GM18511 (cell line): ENCODE measurements around the gene MRPS5.

Experiments
- ATAC-seq: cut with Tn5 transposase; IDR thresholded peaks from one replicate; pipeline ENCODE4 v1.9.1; 2021; ENCODE audit warnings: mild to moderate bottlenecking, moderate library complexity; ENCODE audit not compliant: unreplicated experiment

The MRPS5 gene

DNA sequence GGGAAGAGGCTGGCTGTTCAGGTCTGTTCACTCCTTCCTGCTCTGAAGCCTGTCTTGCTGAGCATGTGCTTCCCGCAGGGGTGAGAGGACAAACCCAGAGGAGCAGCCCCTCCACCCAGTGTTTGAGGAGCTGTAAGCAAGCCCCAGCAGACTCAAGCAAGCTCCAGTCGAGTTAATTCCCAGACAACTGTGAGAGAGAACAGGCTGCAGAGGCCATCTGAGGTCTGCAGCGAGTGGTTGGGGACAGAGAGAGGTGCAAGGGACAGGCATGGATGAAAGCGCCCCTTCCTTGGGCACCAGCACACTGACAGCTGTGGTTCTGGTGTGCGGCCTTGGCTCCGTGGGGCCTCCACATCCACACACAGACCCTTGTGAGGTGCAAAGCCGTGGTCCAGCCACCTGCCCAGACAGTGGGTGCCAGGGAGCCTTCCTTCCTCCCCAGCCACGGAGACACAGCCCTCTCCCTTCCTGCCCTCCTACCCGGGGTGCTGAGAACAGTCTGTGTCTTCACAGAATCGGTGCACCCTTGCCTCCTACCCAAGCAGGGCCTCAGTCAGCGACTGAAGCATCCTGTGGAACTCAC, 59.9 kb downstream of the MRPS5 start:
- ATAC-seq: no peak

DNA sequence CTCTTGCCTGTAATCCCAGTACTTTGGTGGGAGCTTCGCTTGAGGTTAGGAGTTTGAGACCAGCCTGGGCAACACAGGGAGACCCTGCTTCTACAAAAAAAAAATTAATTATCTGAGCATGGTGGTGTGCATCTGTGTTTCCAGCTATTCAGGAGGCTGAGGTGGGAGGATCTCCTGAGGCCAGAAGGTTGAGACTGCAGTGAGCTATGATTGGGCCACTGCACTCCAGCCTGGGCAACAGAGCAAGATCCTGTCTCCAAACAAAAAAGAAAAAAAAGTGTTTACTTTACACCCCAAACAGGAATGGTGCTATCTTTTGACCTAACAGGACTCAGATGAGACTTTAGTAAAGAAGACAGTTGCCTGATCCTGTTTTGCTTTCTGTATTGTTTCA, 60.5 kb downstream of the MRPS5 start:
- ATAC-seq: no peak

DNA sequence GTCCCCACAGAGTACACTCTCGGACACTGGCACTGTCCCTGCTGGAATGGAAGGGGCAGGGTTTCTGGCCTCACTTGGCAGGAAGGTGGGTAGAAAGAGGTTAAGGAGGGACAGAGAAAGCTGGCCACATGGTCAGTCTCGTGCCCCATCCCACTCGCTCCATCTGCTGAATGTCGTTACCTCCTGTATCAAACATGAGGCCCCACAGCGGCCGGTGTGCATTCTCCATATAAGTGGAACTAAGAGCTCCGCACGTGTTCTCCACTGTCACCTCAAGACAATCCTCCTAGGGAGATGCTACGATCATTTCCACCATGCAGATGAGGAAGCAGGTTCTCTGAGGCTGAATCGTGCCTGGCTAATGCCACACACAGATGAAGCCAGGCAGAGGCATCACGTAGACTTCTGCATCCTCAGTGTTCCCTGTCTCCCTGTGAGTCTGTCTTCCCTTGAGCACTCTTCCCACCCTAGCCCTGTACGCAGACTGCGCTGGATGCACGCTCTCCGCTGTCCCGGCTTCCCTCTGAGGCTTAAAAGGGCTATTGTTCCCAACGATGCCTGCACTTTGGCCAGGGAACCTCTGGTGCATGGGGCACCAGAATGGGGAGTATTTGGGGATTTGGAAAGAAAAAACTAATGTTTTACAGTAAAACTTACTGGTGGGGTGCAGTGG, 61.0 kb downstream of the MRPS5 start:
- no peak for ATAC-seq

DNA sequence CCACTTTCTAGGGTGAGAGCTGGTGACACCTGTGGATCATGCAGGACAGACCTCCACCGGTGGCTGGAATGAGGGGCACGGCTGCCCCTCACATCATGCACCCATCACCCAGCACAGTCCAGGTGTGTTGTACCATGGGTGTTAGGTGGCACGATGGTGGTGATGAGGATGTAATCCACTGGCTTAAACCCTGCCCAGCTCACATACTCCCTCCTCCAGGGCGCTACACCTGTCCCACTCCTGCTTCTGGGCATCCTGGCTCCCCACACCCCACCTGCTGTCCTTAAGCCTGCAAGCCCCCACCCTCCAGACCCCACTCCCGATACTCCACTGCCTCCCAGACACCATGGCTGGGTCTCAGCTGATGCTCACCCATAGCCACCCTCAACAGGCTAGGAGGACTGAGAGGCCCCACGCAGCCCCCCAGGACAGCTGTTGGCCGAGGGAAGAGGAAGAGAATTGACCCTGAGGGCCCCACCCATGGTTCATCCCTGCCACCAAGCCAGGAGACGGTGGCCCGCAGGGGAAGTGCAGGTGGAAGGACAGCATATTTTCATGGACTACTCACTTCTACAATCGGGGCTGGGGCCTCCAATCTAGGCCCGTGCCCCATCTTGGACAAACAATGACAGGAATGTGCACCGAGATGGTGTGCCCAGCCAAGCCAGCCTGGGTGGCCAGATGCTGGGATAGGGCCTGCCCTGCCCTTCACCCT, 61.8 kb downstream of the MRPS5 start:
- ATAC-seq: no peak

DNA sequence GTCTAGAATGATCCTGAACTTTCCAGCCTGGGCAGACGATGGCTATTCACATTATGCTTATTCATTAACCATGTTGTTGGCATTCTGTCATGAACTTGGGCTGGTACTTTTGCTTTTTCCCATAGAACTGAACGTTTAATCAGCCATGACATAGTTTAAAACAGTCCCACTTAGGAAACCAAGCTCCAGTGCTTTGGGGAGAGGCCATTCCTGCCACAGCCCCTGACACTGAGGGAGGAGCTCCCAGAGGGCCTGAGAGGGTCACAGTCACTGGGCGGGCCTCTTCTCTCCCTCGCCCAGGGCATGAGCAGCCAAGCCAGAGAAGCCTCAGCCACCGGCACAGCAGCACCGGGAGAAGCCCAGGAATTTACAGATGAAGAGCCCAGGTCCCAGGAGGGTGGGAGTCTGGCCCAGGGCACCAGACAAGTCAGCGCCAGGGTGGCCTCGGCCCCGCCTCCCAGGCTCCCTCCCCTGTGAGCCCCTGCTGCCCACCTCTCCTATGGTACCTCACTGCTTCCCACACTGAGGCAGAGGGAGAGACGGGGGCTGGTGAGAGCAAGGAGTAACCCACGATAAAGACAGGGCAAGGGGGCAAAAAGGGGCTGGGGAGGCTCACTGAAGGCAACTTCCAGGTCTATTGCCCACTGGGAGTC, 62.5 kb downstream of the MRPS5 start:
- no peak for ATAC-seq

DNA sequence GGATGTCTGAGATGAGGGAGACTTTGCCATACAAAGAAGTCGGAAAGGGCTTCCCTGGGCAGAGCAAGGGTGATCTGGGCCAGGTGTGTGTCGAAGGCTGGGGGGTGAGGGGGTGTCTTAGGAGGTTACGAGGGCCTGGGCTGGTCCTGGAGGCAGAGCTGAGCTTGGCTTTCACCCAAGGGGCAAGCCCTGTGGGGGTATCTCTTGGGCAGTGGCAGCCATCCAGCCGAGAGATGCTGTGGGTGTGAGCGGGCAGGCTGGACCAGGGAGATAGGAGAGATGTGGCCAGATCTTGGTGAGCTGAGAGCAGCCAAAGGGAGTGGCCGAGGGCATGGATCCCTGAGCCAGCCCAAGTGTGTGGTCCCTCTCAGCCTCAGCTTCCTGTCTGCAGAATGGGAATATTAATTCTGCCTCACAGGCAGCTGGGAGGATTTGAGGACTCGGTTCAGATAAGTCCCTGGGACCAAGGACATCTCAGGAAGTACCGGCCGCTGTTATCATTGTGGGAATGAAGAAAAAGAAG, 63.1 kb downstream of the MRPS5 start:
- no peak for ATAC-seq

DNA sequence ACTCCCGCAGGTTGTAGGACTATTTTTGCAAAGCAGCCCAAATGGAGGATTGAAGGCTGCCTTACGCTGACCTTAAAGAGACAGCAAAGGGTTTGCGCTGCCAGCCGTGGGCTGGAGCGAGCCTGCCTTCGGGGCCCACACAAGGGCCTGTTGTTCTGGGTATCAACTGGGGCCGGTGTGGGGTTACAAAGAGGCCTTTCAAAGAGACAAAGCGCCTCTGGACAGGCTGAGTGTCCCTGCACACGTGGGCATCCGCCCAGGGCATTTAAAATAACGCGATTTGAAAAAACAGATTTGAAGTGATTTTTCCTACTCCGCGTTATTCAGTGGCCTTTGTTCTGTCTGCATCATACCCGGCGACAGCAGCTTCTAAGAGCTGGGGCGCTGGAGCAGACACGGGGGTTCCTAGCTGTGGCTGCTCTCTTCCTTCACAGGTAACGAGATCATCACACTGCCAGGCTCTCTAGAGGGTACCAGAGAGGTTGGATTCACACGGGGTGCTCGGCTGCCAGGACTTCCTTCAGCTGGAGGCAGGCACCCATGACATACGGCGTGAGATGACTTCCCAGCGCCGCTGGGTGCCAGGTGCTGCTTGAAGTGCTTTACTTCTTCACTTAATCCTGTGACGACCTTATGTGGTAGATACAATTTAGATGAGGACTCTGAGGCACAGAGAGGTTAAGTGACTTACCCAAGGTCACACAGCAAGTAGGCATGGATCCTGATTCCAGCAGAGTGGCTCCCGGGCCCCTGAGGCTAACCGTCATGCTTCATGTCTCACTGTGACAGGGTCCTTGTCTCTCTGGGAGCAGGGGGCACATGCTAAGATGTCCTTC, 63.9 kb downstream of the MRPS5 start:
- ATAC-seq: no peak

DNA sequence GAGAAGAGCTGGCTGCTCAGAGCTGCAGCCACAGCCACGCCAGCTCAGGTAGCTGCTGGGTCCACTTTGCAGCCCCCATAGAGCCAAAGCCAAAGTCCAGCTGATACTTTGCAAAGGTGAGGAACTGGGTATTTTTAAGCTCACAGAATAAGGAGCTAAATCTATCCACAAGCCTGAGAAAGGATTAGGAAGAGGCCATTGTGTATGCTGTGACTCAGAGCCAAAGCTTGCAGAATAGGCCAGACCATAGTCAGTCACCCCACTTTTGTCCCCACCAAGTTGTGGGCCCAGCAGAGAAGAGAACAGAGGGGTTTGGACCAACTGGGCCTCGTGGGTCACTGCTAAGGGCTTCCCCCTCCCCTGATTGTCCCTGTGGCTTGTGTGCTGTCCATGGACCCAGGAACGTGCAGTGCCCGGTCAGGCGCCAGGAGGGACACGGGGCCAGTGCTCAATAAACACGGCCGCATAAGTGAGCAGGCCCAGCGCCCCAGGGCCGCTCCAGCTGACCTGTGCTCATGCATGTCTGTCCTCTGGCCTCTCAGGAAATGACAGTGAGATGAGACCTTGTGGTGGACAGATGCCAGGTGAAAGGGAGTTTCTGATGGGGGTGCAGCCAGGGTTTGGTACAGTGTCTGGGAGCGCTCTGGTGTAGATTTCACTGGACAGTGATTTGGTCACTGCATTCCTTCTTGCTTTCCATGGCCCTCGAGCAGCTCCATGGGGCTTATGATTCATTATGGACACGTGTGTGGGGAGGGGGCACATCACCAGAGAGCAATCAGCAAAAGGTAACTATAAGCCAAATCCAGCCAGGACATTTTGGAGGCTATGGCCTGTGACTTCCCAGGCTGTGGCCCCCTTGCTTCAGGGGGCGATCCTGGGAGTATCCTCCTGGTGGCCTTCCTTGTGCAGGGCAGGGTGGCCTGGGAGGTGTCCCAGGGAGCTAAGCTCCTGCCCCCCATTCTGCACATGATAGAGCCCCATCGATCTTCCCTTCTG, 64.8 kb downstream of the MRPS5 start:
- ATAC-seq: no peak

DNA sequence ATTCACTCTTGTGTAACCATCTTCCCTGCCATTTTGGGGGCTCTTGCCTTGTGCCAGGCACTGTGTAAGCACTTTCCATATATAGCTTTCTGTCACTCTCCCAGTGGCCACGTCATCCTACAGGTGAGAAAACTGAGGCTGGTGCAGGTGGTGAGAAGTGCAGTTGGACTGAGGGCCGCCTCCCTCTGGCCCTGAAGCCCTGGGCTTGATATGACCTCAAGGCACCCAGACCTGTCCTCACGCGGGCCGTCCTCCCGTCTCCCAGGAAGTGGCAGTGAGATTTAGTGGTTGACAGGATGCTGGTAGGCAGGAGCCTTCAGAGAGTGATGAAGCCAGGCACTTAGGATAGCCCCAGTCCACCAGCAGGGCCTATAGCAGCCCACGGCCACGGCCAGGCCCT, 65.6 kb downstream of the MRPS5 start:
- ATAC-seq: no peak

DNA sequence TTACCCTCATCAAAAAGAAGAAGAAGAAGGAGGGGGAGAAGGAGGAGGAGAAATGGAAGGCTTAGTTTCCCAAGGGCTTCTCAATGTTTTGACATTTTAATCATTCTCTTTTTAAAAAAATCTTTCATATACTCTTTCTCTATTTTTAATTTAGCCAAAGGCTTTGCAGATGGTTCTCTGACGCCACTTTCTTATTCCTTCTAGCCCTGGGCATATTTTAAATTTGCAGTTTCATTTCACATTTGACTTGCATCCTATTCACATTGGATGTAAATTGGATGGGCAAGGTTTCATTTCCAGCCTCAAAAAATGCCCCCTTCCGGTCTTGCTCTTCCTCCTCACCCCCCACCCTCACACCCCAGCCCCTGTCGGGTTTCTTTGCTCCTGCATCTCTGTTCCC, 66.3 kb downstream of the MRPS5 start:
- no peak for ATAC-seq

DNA sequence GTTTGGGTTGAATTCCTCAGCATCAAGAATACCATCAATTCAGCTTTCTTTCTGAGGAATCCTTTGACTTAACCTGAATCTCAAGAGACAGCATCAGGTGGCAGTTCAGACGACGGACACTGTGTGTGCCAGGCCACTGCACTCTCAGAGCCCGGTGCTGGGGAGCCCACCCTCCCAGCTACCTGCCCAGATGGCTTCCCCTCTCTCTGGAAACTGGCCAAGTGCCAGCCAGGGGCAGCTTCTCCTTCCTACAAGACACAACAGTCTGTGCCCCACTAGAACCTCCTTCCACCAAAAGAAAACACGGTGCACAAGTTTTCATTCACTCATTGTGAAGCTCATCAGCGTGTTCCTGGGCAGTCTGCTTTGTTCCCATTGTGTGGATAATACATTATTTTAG, 67.6 kb downstream of the MRPS5 start:
- no peak for ATAC-seq

DNA sequence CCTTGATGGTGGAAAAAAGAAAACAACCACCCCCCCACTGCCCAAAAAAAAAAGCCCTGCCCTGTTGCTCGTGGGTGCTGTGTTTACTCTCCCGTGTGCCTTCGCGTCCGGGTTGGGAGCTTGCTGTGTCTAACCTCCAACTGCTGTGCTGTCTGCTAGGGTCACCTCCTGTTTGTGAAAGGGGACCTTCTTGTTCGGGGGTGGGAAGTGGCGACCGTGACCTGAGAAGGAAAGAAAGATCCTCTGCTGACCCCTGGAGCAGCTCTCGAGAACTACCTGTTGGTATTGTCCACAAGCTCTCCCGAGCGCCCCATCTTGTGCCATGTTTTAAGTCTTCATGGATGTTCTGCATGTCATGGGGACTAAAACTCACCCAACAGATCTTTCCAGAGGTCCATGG, 68.1 kb downstream of the MRPS5 start:
- no peak for ATAC-seq

DNA sequence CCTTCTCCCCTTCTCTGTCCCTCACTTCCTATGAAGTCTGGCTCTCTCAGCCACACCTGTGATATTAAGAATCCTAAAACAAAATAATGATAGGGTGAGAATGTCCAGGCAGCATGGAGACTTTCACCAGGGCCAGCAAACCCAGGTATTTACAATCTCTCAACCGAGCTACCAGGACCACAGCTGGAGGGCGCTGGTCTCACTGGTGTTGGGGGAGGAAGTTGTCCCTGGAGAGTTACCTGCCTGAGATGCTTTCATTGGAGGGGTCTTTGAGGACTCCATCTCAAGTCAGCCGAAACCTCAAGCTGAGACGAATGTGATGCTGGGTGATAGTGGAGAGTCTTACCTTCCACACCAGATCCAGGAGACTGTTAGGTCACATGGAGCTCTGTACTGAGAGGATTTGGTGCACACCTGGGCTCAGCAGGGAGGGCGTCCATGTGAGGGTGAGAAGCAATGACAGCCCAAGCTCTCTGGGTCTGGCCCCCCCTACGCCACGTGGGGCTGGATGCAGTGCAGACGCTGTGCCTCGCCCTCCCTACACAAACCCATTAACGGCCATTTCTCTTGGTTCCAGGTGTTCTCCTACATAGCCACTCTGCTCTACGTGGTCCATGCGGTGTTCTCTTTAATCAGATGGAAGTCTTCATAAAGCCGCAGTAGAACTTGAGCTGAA, 68.7 kb downstream of the MRPS5 start:
- ATAC-seq: no peak

DNA sequence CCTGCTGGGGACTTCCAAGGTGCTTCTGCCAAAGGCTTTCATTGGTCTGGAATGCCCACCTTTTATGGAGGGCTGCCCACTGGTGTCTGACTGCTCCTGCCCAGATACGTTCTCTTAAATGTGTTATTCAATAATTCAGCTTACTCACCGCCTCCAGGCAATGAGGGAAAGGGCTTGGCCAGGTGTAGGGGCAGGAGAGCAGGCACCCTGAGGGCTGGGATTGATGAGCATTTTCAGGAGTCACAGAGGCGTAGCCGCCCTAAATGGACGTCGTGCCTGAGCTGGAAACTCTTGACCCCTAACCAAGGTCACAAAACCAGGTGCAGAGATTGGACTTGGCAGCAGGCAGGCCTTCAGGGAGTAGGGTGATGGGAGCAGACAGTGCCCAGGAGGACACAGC, 69.3 kb downstream of the MRPS5 start:
- no peak for ATAC-seq

DNA sequence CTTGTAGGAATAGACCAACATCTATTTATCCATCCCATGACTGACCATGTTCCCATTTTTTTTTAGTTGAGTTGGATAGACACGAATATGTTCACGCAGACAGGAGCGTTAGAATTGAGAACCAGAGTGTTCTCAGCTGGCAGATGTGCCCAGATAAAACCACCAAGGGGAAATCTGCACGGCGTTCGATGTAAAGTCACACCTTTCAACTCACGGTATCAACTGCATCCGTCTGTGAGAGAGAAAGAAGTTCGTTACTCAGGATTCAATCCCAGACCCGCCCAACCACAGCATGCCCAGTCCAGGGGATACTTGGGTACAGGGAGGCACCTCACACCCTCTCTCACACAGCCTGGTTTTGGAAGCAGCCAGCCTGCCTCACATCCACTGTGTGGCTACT, 70.0 kb downstream of the MRPS5 start:
- no peak for ATAC-seq

DNA sequence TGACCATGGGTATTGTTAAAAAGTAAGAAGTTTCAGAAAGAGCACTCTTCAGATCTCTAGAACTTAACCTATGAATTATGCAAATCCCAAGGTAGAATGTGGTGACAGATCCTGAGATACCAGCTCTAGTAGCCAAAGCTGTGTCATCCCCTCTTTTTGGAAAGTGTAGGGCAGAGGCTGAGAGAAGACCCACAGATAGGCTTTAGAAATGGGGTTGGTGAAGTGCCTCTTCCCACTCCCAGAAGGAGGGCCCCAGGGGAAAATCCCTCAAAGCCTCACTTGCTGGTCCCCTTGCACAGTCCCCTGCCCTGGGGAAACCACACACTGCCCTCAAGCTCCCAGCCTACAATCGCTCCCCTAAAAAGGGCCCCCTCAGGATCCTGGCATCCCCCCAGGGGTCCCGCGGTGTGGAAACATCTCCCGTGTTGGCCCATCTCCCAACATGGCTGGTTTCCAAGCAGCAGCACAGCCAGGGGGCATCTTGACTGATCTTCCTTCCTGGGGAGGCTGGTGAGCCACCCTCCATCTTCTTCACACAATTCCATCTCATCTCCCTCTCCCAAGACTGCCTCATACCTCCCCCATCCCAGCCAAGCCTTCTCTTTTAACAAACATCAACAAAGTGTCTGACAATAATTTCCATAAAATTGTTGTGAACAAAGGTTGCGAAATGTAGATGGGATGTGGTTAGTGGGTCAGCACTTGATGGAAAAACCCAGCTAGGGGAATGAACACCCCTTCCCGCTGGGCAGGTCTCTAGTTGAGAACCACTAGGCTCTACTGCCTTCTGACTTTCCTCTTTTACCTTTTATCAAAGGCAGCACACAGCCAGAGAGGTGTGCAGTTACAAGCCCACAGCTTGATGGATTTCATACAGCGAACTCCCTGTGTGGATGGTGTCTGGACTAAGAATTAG, 71.0 kb downstream of the MRPS5 start:
- no peak for ATAC-seq

DNA sequence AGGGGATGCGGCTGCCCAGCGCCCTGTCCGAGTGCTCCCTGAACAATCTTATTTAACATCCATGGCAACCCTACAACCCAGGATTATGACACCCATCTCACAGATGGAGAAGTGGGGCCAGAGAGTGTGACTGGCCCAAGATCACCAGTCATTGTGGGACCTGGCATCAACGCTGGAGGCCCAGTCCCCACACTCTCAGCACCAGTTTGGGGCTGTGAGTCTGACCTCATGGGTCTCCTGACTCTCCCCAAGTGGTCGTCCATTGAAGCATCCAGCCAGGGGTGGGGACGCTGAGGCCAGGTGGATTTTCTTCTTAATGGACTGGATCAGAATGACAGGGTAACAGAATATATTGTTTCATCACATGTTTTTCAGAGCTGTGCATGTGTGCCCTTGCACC, 71.6 kb downstream of the MRPS5 start:
- ATAC-seq: no peak

DNA sequence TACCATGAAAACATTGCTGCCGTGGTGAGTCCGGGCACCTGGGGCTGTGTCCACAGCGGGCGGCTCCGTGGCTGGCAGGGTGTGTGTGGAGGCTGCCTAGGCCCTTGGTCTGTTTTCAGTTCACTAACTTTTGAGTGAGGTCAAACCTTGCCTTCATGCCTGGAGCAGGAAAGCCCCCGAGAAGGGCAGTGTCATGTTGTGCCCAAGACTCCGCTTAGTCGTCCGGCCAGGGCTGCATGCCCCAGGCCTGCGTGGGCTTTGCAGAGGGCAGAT, 72.0 kb downstream of the MRPS5 start:
- no peak for ATAC-seq
